HepG2 (cell line): ENCODE data around the gene PPM1G. TPM values are rescaled to one million over a fixed set of nuclear protein-coding genes. Genes with fewer than 3 reads are reported as not detected.

ENCODE experiments used
- ATRX ChIP-seq: sonication (generic); formaldehyde crosslinking; IDR thresholded peaks from 2 replicates; pipeline ENCODE4 v1.4.0; 2020; ENCODE audit warnings: missing genetic modification reagents, borderline replicate concordance
- CAMTA2 ChIP-seq: sonication (generic); formaldehyde crosslinking; IDR thresholded peaks from 2 replicates; pipeline ENCODE4 v1.4.0; 2020; ENCODE audit warnings: mild to moderate bottlenecking, missing genetic modification reagents, borderline replicate concordance
- HNRNPK ChIP-seq: fragments of 200-400 bp; formaldehyde crosslinking; IDR thresholded peaks from 2 replicates; pipeline ENCODE4 v1.6.1; 2018; ENCODE audit warnings: low read length, low read depth, moderate library complexity, mild to moderate bottlenecking; ENCODE audit not compliant: poor library complexity, severe bottlenecking
- MIER3 ChIP-seq: IDR thresholded peaks from 2 replicates; pipeline ENCODE4 v1.6.1; 2016; ENCODE audit warnings: missing compliant biosample characterization, borderline replicate concordance
- NONO ChIP-seq, 2 experiments: fragments of 450-650 bp in 1 of 2; sonication (generic) in 1 of 2; formaldehyde crosslinking in 1 of 2; IDR thresholded peaks in 1 of 2; conservative IDR thresholded peaks in 1 of 2; 2 replicates each; pipeline versions ENCODE4 v1.6.1 to v1.8.0; 2017 to 2022; ENCODE audit warnings: mild to moderate bottlenecking in 1 of 2, missing genetic modification reagents in 1 of 2, moderate library complexity in 1 of 2
- SALL2 ChIP-seq: sonication (generic); formaldehyde crosslinking; IDR thresholded peaks from 2 replicates; pipeline ENCODE4 v1.8.1; 2023; ENCODE audit warnings: mild to moderate bottlenecking, missing genetic modification reagents, inconsistent platforms
- ZNF10 ChIP-seq: sonication (generic); formaldehyde crosslinking; IDR thresholded peaks from 2 replicates; pipeline ENCODE4 v1.4.0; 2020; ENCODE audit warnings: mild to moderate bottlenecking, low read depth, missing genetic modification reagents, borderline replicate concordance
- ZNF34 ChIP-seq: sonication (generic); formaldehyde crosslinking; IDR thresholded peaks from 2 replicates; pipeline ENCODE4 v1.4.0; 2020; ENCODE audit warnings: mild to moderate bottlenecking, missing genetic modification reagents, borderline replicate concordance
- ZNF703 ChIP-seq: sonication (generic); formaldehyde crosslinking; IDR thresholded peaks from 2 replicates; pipeline ENCODE4 v1.5.1; 2020; ENCODE audit warnings: missing genetic modification reagents, mild to moderate bottlenecking, moderate library complexity, borderline replicate concordance
- polyA plus RNA-seq, 8 experiments: library from polyadenylated mRNA; depleted of rRNA in 3 of 8; stranded (reverse) in 7 of 8; unstranded in 1 of 8; fragments of >200 nt; fragmentation: Illumina TruSeq in 4 of 8; extraction: Trizol in 4 of 8; gene quantifications; 2 replicates each; pipeline versions ENCODE4 v1.2.1 to v1.2.3, GENCODE V29; 2011 to 2016; ENCODE audit warnings: low read depth in 4 of 8, missing spikeins in 1 of 8, mixed read lengths in 1 of 8; ENCODE audit not compliant: insufficient read depth in 1 of 8
- total RNA-seq, 5 experiments: library from RNA; depleted of rRNA; stranded (reverse); fragments of >200 nt; fragmentation: Illumina TruSeq; extraction: Trizol; gene quantifications; 2 replicates each; pipeline ENCODE4 v1.2.3, GENCODE V29; 2016; ENCODE audit warnings: low read depth in 1 of 5
- TF ChIP-seq, protein P1 (sequence below): sonication (generic); formaldehyde crosslinking; IDR thresholded peaks from 2 replicates; pipeline ENCODE4 v1.4.0; 2020; ENCODE audit warnings: missing genetic modification reagents, mild to moderate bottlenecking, borderline replicate concordance
- TF ChIP-seq, protein P2 (sequence below): sonication (generic); formaldehyde crosslinking; IDR thresholded peaks from 2 replicates; pipeline ENCODE4 v1.4.0; 2020; ENCODE audit warnings: missing genetic modification reagents
- TF ChIP-seq, protein P3 (sequence below): sonication (generic); formaldehyde crosslinking; IDR thresholded peaks from 2 replicates; pipeline ENCODE4 v1.8.0; 2022; ENCODE audit warnings: missing genetic modification reagents, low read depth, mild to moderate bottlenecking, borderline replicate concordance
- TF ChIP-seq, protein P4 (sequence below): IDR thresholded peaks from 2 replicates; pipeline ENCODE4 v1.6.1; 2016; ENCODE audit warnings: low read depth
- TF ChIP-seq, protein P5 (sequence below): sonication (generic); formaldehyde crosslinking; IDR thresholded peaks from 2 replicates; pipeline ENCODE4 v1.5.0; 2020; ENCODE audit warnings: mild to moderate bottlenecking, low read depth, missing genetic modification reagents, borderline replicate concordance
- TF ChIP-seq, protein P6 (sequence below): sonication (generic); formaldehyde crosslinking; IDR thresholded peaks from 2 replicates; pipeline ENCODE4 v1.8.0; 2022; ENCODE audit warnings: mild to moderate bottlenecking, missing genetic modification reagents

The PPM1G gene
- total and polyA plus RNA-seq, 2 of the 13 experiments (the other 11 are each of a cell fraction or from before 2014, with no cell fraction given), result 58.2 to 213 TPM

DNA sequence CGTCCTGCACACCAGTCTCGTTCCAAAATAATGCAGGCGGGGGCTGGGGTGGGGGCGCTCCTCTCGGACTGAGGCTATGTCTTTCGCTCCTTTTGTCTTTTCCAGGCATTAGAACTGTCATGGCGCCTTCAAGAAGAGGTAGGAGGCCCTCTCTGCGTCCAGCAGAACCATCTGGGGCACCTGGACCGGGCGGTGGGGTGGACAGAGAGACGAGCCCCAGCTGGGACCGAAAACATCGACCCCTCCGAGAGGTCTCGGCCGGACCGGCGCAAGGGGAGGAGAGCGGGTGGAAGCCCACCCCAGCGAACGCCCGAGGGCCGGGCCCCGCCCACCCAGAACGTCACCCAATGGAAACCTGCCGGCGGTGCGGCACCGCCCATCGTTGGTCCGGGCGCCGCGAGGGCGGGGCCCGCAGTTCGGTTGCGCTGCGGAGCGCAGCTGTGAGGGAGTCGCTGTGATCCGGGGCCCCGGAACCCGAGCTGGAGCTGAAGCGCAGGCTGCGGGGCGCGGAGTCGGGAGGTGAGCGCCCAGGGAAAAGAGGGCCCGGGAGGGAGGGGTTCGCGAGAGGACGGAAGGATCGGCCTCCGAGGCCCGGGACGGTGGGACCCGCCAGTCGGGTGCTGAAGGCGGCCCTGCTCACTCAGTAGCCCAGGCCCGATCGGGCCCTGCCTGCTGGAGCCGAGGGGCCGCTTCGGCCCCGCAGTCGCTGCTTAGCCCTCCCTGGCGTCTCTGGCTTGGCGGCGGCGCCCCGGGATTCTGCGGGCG lies 19.0 kb upstream of the PPM1G start, which contains the start of gene NRBP1 (continued):
- TF ChIP-seq, protein P1, sequence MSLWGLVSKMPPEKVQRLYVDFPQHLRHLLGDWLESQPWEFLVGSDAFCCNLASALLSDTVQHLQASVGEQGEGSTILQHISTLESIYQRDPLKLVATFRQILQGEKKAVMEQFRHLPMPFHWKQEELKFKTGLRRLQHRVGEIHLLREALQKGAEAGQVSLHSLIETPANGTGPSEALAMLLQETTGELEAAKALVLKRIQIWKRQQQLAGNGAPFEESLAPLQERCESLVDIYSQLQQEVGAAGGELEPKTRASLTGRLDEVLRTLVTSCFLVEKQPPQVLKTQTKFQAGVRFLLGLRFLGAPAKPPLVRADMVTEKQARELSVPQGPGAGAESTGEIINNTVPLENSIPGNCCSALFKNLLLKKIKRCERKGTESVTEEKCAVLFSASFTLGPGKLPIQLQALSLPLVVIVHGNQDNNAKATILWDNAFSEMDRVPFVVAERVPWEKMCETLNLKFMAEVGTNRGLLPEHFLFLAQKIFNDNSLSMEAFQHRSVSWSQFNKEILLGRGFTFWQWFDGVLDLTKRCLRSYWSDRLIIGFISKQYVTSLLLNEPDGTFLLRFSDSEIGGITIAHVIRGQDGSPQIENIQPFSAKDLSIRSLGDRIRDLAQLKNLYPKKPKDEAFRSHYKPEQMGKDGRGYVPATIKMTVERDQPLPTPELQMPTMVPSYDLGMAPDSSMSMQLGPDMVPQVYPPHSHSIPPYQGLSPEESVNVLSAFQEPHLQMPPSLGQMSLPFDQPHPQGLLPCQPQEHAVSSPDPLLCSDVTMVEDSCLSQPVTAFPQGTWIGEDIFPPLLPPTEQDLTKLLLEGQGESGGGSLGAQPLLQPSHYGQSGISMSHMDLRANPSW, result no peak
- TF ChIP-seq ZNF10 (CRISPR knock-in tag) (no peak), CAMTA2 (CRISPR knock-in tag) (peak; percentile 77), HNRNPK (peak; percentile 96), ZNF34 (CRISPR knock-in tag) (0 out of 2 replicates have a peak, but pooled peaks have one; percentile 8), MIER3 (no peak; the same call in 1 of the 2 replicates), ATRX (CRISPR knock-in tag) (no peak), SALL2 (CRISPR knock-in tag) (peak; percentile 42; the same call in 1 of the 2 replicates), ZNF703 (CRISPR knock-in tag) (peak; percentile 44; the same call in 1 of the 2 replicates), NONO (IDR thresholded peaks at IDR 0.05) (no peak), NONO (CRISPR knock-in tag; conservative IDR thresholded peaks at IDR 0.05) (peak; percentile 96)
- TF ChIP-seq, protein P2, sequence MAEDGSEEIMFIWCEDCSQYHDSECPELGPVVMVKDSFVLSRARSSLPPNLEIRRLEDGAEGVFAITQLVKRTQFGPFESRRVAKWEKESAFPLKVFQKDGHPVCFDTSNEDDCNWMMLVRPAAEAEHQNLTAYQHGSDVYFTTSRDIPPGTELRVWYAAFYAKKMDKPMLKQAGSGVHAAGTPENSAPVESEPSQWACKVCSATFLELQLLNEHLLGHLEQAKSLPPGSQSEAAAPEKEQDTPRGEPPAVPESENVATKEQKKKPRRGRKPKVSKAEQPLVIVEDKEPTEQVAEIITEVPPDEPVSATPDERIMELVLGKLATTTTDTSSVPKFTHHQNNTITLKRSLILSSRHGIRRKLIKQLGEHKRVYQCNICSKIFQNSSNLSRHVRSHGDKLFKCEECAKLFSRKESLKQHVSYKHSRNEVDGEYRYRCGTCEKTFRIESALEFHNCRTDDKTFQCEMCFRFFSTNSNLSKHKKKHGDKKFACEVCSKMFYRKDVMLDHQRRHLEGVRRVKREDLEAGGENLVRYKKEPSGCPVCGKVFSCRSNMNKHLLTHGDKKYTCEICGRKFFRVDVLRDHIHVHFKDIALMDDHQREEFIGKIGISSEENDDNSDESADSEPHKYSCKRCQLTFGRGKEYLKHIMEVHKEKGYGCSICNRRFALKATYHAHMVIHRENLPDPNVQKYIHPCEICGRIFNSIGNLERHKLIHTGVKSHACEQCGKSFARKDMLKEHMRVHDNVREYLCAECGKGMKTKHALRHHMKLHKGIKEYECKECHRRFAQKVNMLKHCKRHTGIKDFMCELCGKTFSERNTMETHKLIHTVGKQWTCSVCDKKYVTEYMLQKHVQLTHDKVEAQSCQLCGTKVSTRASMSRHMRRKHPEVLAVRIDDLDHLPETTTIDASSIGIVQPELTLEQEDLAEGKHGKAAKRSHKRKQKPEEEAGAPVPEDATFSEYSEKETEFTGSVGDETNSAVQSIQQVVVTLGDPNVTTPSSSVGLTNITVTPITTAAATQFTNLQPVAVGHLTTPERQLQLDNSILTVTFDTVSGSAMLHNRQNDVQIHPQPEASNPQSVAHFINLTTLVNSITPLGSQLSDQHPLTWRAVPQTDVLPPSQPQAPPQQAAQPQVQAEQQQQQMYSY (CRISPR knock-in tag), result no peak; the same call in 1 of the 2 replicates
- TF ChIP-seq, protein P3, sequence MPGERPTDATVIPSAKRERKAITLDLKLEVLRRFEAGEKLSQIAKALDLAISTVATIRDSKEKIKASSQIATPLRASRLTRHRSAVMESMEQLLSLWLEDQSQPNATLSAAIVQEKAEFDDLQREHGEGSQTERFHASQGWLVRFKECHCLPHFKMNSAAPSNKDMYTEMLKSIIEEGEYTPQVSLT (CRISPR knock-in tag), result no peak; the same call in 1 of the 2 replicates
- TF ChIP-seq, protein P4, sequence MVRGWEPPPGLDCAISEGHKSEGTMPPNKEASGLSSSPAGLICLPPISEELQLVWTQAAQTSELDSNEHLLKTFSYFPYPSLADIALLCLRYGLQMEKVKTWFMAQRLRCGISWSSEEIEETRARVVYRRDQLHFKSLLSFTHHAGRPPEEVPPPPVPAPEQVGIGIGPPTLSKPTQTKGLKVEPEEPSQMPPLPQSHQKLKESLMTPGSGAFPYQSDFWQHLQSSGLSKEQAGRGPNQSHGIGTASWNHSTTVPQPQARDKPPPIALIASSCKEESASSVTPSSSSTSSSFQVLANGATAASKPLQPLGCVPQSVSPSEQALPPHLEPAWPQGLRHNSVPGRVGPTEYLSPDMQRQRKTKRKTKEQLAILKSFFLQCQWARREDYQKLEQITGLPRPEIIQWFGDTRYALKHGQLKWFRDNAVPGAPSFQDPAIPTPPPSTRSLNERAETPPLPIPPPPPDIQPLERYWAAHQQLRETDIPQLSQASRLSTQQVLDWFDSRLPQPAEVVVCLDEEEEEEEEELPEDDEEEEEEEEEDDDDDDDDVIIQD (CRISPR knock-in tag), result peak; percentile 45
- TF ChIP-seq, protein P5, sequence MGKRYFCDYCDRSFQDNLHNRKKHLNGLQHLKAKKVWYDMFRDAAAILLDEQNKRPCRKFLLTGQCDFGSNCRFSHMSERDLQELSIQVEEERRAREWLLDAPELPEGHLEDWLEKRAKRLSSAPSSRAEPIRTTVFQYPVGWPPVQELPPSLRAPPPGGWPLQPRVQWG (CRISPR knock-in tag), result no peak
- TF ChIP-seq, protein P6, sequence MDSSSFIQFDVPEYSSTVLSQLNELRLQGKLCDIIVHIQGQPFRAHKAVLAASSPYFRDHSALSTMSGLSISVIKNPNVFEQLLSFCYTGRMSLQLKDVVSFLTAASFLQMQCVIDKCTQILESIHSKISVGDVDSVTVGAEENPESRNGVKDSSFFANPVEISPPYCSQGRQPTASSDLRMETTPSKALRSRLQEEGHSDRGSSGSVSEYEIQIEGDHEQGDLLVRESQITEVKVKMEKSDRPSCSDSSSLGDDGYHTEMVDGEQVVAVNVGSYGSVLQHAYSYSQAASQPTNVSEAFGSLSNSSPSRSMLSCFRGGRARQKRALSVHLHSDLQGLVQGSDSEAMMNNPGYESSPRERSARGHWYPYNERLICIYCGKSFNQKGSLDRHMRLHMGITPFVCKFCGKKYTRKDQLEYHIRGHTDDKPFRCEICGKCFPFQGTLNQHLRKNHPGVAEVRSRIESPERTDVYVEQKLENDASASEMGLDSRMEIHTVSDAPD, result 0 out of 2 replicates have a peak, but pooled peaks have one; percentile 13
